H1 (cell line): Measurements from ENCODE around the gene MRM3. TPM values are rescaled to one million over a fixed set of nuclear protein-coding genes. Genes with fewer than 3 reads are reported as not detected.

Source experiments
- BCL11A ChIP-seq, 2 experiments: IDR thresholded peaks; one replicate each; pipeline ENCODE4 v1.6.1; 2011; ENCODE audit warnings: low read depth in 2 of 2, low read length in 2 of 2, mild to moderate bottlenecking in 2 of 2
- BRCA1 ChIP-seq: IDR thresholded peaks from 2 replicates; pipeline ENCODE4 v1.6.1; 2012; ENCODE audit warnings: low read depth, low read length, improper control_type of control experiment
- EGR1 ChIP-seq: IDR thresholded peaks from 2 replicates; pipeline ENCODE4 v1.6.1; 2011; ENCODE audit warnings: low read depth, low read length, borderline replicate concordance
- HDAC2 ChIP-seq, 2 experiments: fragments of 300-600 bp in 1 of 2; sonication (generic) in 1 of 2; IDR thresholded peaks; 2 replicates each; pipeline ENCODE4 v1.6.1; 2011 to 2012; ENCODE audit warnings: low read depth in 2 of 2, low read length in 2 of 2, mild to moderate bottlenecking in 2 of 2, moderate library complexity in 2 of 2, borderline replicate concordance in 1 of 2, inconsistent platforms in 1 of 2
- HDAC6 ChIP-seq: IDR thresholded peaks from one replicate; pipeline ENCODE4 v1.7.1; 2012; ENCODE audit warnings: low read depth, mild to moderate bottlenecking, inconsistent platforms, low read length, moderate library complexity
- KDM4A ChIP-seq: IDR thresholded peaks from one replicate; pipeline ENCODE4 v1.7.1; 2012; ENCODE audit warnings: low read depth, mild to moderate bottlenecking, moderate library complexity, low read length, inconsistent platforms; ENCODE audit not compliant: severe bottlenecking
- MAFK ChIP-seq: IDR thresholded peaks from 2 replicates; pipeline ENCODE4 v1.6.1; 2012; ENCODE audit warnings: low read depth, mild to moderate bottlenecking, improper control_type of control experiment, low read length
- SIN3A ChIP-seq, 2 experiments: IDR thresholded peaks in 1 of 2; conservative IDR thresholded peaks in 1 of 2; 2 replicates each; pipeline ENCODE4 v1.6.1; 2011 to 2012; ENCODE audit warnings: low read length in 2 of 2, improper control_type of control experiment in 1 of 2, low read depth in 1 of 2, mild to moderate bottlenecking in 1 of 2
- TAF1 ChIP-seq: IDR thresholded peaks from 2 replicates; pipeline ENCODE4 v1.6.1; 2011; ENCODE audit warnings: mild to moderate bottlenecking, low read depth, low read length
- TEAD4 ChIP-seq: IDR thresholded peaks from 2 replicates; pipeline ENCODE4 v1.6.1; 2012; ENCODE audit warnings: low read depth, low read length, inconsistent platforms, mixed read lengths
- polyA plus RNA-seq, 7 experiments: library from polyadenylated mRNA; depleted of rRNA in 3 of 7; stranded (reverse) in 5 of 7; unstranded in 2 of 7; fragments of >200 nt in 5 of 7; fragments of 200-250 nt in 2 of 7; gene quantifications; 1 replicate in 5 of 7; 2 replicates in 1 of 7; 4 replicates in 1 of 7; pipeline versions ENCODE4 v1.2.1 to v1.2.3, GENCODE V29; 2011 to 2013; ENCODE audit warnings: missing spikeins in 2 of 7, mixed read lengths in 2 of 7
- total RNA-seq: library from RNA; stranded (reverse); fragmentation: NEBNext Ultra II Directional; extraction: Animal tissue kit (Norgen Biotek cat#: 25700); gene quantifications from 2 replicates; pipeline ENCODE4 v1.2.1, GENCODE V29; 2021
- TF ChIP-seq, protein P1 (sequence below): fragments of 300-600 bp; sonication (generic); IDR thresholded peaks from 2 replicates; pipeline ENCODE4 v1.7.1; 2012; ENCODE audit warnings: low read length, moderate library complexity, mild to moderate bottlenecking, inconsistent platforms; ENCODE audit not compliant: insufficient replicate concordance

The MRM3 gene
- total and polyA plus RNA-seq, 2 of the 8 experiments (the other 6 are each of a cell fraction or from before 2014, with no cell fraction given) = 10.1 to 20.8 TPM

DNA sequence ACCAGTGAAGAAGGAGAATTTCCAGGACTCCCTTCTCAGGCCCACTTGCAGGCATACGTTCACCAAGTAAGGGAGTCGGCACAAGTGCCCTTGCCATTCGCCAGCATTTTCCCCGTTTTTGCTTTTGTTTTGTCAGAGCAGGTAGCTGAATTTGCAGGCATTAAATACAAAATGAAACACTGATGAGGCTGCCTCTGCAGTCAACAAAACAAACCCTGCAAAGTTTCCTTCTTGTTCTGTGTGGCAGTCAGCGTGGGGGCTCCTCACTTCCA is 7.9 kb upstream of the MRM3 start (continued):
- TF ChIP-seq, protein P1, sequence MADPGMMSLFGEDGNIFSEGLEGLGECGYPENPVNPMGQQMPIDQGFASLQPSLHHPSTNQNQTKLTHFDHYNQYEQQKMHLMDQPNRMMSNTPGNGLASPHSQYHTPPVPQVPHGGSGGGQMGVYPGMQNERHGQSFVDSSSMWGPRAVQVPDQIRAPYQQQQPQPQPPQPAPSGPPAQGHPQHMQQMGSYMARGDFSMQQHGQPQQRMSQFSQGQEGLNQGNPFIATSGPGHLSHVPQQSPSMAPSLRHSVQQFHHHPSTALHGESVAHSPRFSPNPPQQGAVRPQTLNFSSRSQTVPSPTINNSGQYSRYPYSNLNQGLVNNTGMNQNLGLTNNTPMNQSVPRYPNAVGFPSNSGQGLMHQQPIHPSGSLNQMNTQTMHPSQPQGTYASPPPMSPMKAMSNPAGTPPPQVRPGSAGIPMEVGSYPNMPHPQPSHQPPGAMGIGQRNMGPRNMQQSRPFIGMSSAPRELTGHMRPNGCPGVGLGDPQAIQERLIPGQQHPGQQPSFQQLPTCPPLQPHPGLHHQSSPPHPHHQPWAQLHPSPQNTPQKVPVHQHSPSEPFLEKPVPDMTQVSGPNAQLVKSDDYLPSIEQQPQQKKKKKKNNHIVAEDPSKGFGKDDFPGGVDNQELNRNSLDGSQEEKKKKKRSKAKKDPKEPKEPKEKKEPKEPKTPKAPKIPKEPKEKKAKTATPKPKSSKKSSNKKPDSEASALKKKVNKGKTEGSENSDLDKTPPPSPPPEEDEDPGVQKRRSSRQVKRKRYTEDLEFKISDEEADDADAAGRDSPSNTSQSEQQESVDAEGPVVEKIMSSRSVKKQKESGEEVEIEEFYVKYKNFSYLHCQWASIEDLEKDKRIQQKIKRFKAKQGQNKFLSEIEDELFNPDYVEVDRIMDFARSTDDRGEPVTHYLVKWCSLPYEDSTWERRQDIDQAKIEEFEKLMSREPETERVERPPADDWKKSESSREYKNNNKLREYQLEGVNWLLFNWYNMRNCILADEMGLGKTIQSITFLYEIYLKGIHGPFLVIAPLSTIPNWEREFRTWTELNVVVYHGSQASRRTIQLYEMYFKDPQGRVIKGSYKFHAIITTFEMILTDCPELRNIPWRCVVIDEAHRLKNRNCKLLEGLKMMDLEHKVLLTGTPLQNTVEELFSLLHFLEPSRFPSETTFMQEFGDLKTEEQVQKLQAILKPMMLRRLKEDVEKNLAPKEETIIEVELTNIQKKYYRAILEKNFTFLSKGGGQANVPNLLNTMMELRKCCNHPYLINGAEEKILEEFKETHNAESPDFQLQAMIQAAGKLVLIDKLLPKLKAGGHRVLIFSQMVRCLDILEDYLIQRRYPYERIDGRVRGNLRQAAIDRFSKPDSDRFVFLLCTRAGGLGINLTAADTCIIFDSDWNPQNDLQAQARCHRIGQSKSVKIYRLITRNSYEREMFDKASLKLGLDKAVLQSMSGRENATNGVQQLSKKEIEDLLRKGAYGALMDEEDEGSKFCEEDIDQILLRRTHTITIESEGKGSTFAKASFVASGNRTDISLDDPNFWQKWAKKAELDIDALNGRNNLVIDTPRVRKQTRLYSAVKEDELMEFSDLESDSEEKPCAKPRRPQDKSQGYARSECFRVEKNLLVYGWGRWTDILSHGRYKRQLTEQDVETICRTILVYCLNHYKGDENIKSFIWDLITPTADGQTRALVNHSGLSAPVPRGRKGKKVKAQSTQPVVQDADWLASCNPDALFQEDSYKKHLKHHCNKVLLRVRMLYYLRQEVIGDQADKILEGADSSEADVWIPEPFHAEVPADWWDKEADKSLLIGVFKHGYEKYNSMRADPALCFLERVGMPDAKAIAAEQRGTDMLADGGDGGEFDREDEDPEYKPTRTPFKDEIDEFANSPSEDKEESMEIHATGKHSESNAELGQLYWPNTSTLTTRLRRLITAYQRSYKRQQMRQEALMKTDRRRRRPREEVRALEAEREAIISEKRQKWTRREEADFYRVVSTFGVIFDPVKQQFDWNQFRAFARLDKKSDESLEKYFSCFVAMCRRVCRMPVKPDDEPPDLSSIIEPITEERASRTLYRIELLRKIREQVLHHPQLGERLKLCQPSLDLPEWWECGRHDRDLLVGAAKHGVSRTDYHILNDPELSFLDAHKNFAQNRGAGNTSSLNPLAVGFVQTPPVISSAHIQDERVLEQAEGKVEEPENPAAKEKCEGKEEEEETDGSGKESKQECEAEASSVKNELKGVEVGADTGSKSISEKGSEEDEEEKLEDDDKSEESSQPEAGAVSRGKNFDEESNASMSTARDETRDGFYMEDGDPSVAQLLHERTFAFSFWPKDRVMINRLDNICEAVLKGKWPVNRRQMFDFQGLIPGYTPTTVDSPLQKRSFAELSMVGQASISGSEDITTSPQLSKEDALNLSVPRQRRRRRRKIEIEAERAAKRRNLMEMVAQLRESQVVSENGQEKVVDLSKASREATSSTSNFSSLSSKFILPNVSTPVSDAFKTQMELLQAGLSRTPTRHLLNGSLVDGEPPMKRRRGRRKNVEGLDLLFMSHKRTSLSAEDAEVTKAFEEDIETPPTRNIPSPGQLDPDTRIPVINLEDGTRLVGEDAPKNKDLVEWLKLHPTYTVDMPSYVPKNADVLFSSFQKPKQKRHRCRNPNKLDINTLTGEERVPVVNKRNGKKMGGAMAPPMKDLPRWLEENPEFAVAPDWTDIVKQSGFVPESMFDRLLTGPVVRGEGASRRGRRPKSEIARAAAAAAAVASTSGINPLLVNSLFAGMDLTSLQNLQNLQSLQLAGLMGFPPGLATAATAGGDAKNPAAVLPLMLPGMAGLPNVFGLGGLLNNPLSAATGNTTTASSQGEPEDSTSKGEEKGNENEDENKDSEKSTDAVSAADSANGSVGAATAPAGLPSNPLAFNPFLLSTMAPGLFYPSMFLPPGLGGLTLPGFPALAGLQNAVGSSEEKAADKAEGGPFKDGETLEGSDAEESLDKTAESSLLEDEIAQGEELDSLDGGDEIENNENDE = no peak
- TF ChIP-seq BRCA1 (no peak), TAF1 (no peak), BCL11A (IDR thresholded peaks at IDR 0.05; ENCODE audit: low read depth in 2 of 2, low read length in 2 of 2) (no peak), EGR1 (no peak), TEAD4 (no peak), HDAC6 (no peak), KDM4A (no peak), SIN3A (conservative IDR thresholded peaks at IDR 0.05 in 1 of 2, IDR thresholded peaks at IDR 0.05 in 1 of 2; ENCODE audit: low read depth in 1 of 2, low read length in 2 of 2) (no peak), MAFK (no peak), HDAC2 (IDR thresholded peaks at IDR 0.05; ENCODE audit: borderline replicate concordance in 1 of 2, low read depth in 2 of 2, low read length in 2 of 2) (no peak)
